ENCODE results near the gene VGF.

The VGF gene

DNA sequence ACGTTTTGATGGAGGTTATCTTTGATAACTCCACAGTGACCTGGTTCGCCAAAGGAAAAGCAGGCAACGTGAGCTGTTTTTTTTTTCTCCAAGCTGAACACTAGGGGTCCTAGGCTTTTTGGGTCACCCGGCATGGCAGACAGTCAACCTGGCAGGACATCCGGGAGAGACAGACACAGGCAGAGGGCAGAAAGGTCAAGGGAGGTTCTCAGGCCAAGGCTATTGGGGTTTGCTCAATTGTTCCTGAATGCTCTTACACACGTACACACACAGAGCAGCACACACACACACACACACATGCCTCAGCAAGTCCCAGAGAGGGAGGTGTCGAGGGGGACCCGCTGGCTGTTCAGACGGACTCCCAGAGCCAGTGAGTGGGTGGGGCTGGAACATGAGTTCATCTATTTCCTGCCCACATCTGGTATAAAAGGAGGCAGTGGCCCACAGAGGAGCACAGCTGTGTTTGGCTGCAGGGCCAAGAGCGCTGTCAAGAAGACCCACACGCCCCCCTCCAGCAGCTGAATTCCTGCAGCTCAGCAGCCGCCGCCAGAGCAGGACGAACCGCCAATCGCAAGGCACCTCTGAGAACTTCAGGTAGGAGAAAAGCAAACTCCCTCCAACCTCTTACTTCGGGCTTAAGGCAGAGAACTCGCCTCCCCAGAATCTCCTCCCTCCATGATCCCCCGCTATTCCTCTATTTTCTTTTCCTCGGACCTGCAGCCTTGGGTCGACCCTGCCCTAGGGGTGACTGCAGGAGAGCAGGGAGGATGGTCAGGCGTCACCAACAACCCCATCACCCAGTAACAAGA, 38.5 kb downstream of the VGF start, which contains the start of gene SERPINE1 (continued):
- TF ChIP-seq, protein P1, sequence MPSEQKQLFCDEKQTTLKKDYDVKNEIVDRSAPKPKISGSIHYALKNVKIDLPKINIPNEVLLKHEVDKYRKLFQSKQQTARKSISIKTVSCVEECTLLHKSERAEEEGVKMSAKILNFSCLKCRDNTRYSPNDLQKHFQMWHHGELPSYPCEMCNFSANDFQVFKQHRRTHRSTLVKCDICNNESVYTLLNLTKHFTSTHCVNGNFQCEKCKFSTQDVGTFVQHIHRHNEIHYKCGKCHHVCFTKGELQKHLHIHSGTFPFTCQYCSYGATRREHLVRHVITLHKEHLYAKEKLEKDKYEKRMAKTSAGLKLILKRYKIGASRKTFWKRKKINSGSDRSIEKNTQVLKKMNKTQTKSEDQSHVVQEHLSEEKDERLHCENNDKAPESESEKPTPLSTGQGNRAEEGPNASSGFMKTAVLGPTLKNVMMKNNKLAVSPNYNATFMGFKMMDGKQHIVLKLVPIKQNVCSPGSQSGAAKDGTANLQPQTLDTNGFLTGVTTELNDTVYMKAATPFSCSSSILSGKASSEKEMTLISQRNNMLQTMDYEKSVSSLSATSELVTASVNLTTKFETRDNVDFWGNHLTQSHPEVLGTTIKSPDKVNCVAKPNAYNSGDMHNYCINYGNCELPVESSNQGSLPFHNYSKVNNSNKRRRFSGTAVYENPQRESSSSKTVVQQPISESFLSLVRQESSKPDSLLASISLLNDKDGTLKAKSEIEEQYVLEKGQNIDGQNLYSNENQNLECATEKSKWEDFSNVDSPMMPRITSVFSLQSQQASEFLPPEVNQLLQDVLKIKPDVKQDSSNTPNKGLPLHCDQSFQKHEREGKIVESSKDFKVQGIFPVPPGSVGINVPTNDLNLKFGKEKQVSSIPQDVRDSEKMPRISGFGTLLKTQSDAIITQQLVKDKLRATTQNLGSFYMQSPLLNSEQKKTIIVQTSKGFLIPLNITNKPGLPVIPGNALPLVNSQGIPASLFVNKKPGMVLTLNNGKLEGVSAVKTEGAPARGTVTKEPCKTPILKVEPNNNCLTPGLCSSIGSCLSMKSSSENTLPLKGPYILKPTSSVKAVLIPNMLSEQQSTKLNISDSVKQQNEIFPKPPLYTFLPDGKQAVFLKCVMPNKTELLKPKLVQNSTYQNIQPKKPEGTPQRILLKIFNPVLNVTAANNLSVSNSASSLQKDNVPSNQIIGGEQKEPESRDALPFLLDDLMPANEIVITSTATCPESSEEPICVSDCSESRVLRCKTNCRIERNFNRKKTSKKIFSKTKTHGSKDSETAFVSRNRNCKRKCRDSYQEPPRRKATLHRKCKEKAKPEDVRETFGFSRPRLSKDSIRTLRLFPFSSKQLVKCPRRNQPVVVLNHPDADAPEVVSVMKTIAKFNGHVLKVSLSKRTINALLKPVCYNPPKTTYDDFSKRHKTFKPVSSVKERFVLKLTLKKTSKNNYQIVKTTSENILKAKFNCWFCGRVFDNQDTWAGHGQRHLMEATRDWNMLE (tag by site-specific recombination; conservative IDR thresholded peaks at IDR 0.05; ENCODE audit: low read depth) = 0 out of 2 replicates have a peak, but pooled peaks have one; percentile 28
- TF ChIP-seq, protein P2, sequence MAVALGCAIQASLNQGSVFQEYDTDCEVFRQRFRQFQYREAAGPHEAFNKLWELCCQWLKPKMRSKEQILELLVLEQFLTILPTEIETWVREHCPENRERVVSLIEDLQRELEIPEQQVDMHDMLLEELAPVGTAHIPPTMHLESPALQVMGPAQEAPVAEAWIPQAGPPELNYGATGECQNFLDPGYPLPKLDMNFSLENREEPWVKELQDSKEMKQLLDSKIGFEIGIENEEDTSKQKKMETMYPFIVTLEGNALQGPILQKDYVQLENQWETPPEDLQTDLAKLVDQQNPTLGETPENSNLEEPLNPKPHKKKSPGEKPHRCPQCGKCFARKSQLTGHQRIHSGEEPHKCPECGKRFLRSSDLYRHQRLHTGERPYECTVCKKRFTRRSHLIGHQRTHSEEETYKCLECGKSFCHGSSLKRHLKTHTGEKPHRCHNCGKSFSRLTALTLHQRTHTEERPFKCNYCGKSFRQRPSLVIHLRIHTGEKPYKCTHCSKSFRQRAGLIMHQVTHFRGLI (tag by site-specific recombination; IDR thresholded peaks at IDR 0.05) = no peak; the same call in 1 of the 2 replicates
- TF ChIP-seq REPIN1 (tag by site-specific recombination; IDR thresholded peaks at IDR 0.05; ENCODE audit: low read depth) = no peak
- TF ChIP-seq ZNF664 (tag by site-specific recombination; IDR thresholded peaks at IDR 0.05) = no peak
- TF ChIP-seq ZNF10 (tag by site-specific recombination; IDR thresholded peaks at IDR 0.05) = no peak
- no peak for TF ChIP-seq ZSCAN16 (tag by site-specific recombination; IDR thresholded peaks at IDR 0.05)
- no peak for TF ChIP-seq ZNF350 (tag by site-specific recombination; IDR thresholded peaks at IDR 0.05)
- TF ChIP-seq, protein P3, sequence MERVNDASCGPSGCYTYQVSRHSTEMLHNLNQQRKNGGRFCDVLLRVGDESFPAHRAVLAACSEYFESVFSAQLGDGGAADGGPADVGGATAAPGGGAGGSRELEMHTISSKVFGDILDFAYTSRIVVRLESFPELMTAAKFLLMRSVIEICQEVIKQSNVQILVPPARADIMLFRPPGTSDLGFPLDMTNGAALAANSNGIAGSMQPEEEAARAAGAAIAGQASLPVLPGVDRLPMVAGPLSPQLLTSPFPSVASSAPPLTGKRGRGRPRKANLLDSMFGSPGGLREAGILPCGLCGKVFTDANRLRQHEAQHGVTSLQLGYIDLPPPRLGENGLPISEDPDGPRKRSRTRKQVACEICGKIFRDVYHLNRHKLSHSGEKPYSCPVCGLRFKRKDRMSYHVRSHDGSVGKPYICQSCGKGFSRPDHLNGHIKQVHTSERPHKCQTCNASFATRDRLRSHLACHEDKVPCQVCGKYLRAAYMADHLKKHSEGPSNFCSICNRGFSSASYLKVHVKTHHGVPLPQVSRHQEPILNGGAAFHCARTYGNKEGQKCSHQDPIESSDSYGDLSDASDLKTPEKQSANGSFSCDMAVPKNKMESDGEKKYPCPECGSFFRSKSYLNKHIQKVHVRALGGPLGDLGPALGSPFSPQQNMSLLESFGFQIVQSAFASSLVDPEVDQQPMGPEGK (tag by site-specific recombination; IDR thresholded peaks at IDR 0.05) = peak; percentile 57

DNA sequence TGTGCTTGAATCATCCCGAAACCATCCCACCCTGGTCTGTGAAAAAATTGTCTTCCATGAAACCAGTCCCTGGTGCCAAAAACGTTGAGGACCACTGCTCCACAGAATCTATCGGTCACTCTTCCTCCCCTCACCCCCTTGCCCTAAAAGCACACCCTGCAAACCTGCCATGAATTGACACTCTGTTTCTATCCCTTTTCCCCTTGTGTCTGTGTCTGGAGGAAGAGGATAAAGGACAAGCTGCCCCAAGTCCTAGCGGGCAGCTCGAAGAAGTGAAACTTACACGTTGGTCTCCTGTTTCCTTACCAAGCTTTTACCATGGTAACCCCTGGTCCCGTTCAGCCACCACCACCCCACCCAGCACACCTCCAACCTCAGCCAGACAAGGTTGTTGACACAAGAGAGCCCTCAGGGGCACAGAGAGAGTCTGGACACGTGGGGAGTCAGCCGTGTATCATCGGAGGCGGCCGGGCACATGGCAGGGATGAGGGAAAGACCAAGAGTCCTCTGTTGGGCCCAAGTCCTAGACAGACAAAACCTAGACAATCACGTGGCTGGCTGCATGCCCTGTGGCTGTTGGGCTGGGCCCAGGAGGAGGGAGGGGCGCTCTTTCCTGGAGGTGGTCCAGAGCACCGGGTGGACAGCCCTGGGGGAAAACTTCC, 39.2 kb downstream of the VGF start:
- CTCF ChIA-PET = interaction anchor here (0.6 to 6.7 kb wide), 7 partner anchors 11 to 860 kb away, joined by 3 to 37 read pairs (median 3); partner anchors contain the start of gene TRIM56
- Histone ChIP-seq H3K27ac (ENCODE audit: extremely low read depth, low read depth, low read length) (no peak overlapping the region), H3K36me3 (ENCODE audit: control insufficient read depth in 2 of 2, insufficient read depth in 1 of 2, low read length in 2 of 2) (no peaks in the 10 kb centered on the region), H3K4me1 (ENCODE audit: control insufficient read depth, insufficient read depth, low read length) (no peaks in the 10 kb centered on the region; the same call in 1 of the 2 replicates), H3K9me3 (ENCODE audit: control insufficient read depth, insufficient read depth, low read depth, low read length) (no peaks in the 10 kb centered on the region), H3K4me3 (ENCODE audit: low read depth, low read length) (no peak overlapping the region)
- POLR2A ChIA-PET = interaction anchor here (0.6 to 1.6 kb wide), 7 partner anchors 10 to 250 kb away, joined by 3 to 4 read pairs (median 3); partner anchors contain the start of gene VGF
- TF ChIP-seq ZNF692 (tag by site-specific recombination; IDR thresholded peaks at IDR 0.05) (no peak), TCF7L2 (IDR thresholded peaks at IDR 0.05; ENCODE audit: borderline replicate concordance, low read depth, low read length) (no peak), BCL6B (tag by site-specific recombination; IDR thresholded peaks at IDR 0.05) (0 out of 2 replicates have a peak, but pooled peaks have one; percentile 18)
- TF ChIP-seq, protein P2 (tag by site-specific recombination; IDR thresholded peaks at IDR 0.05) = peak; percentile 71; the same call in 1 of the 2 replicates

All from HEK293 (cell line).